Gastrocnemius medialis (tissue), 4 donors: ENCODE measurements around the gene MYT1.

ENCODE experiments used
- CTCF ChIP-seq, 5 experiments: fragments of 450-650 bp in 3 of 5; fragments of 200-600 bp in 2 of 5; sonication (generic) in 2 of 5; IDR thresholded peaks in 4 of 5; conservative IDR thresholded peaks in 1 of 5; 1 replicate in 4 of 5; 2 replicates in 1 of 5; pipeline ENCODE4 v1.5.1; 2016 to 2019; ENCODE audit warnings: antibody characterized with exemption in 5 of 5, mild to moderate bottlenecking in 3 of 5, moderate library complexity in 3 of 5
- POLR2A ChIP-seq, 2 donors: fragments of 450-650 bp; IDR thresholded peaks; one replicate each; pipeline ENCODE4 v1.6.1; 2017; ENCODE audit warnings: antibody characterized with exemption in 2 of 2, mild to moderate bottlenecking in 2 of 2, moderate library complexity in 2 of 2

GRCh38 chr20:64219202-64219601 is 55.0 kb downstream of the MYT1 start:
- TF ChIP-seq CTCF (IDR thresholded peaks at IDR 0.05 in 4 of 5, conservative IDR thresholded peaks at IDR 0.05 in 1 of 5) (no peak), POLR2A (IDR thresholded peaks at IDR 0.05) (no peak)
